Body of pancreas (tissue), 4 donors: Measurements from ENCODE around the gene KIRREL3. TPM values are rescaled to one million over a fixed set of nuclear protein-coding genes. Genes with fewer than 3 reads are reported as not detected.
A peak's percentile ranks its signal among the peaks of the same experiment; 100 is the strongest.

ENCODE experiments used
- ATAC-seq: fragments of 150-250 bp; one replicate; pipeline ENCODE4 v1.9.1; 2016
- DNase-seq, 4 donors: peaks; one replicate each; pipeline ENCODE4 v3.0.0-alpha.2; 2019
- H3K27ac ChIP-seq, 4 donors: fragments of 200-600 bp; sonication (generic); 1 replicate in 3 of 4; 2 replicates in 1 of 4; pipeline versions ENCODE4 v1.5.1 to v1.6.1; 2016 to 2019; ENCODE audit warnings: mild to moderate bottlenecking in 1 of 4, mixed read lengths in 1 of 4, moderate library complexity in 1 of 4
- H3K27me3 ChIP-seq, 2 donors: fragments of 200-600 bp; sonication (generic); one replicate each; pipeline ENCODE4 v1.6.0; 2016; ENCODE audit warnings: mild to moderate bottlenecking in 1 of 2
- H3K36me3 ChIP-seq, 2 donors: fragments of 200-600 bp; sonication (generic); replicated peaks in 1 of 2; 2 replicates each; pipeline ENCODE4 v1.5.1; 2016; ENCODE audit warnings: low read depth in 2 of 2; ENCODE audit not compliant: insufficient read depth in 1 of 2
- H3K4me1 ChIP-seq: fragments of 200-600 bp; sonication (generic); one replicate; pipeline ENCODE4 v1.6.0; 2016
- H3K4me3 ChIP-seq, 2 donors: fragments of 200-600 bp; sonication (generic); 1 replicate in 1 of 2; 2 replicates in 1 of 2; pipeline ENCODE4 v1.5.1; 2016 to 2019
- H3K9me3 ChIP-seq, 3 donors: fragments of 200-600 bp; sonication (generic); 1 replicate in 2 of 3; 2 replicates in 1 of 3; pipeline ENCODE4 v1.5.1; 2016
- CTCF ChIP-seq, 7 experiments: fragments of 450-650 bp in 4 of 7; fragments of 200-600 bp in 3 of 7; sonication (generic) in 3 of 7; IDR thresholded peaks; one replicate each; pipeline ENCODE4 v1.5.1; 2016 to 2019; ENCODE audit warnings: antibody characterized with exemption in 7 of 7
- POLR2A ChIP-seq, 3 donors: fragments of 450-650 bp; IDR thresholded peaks; one replicate each; pipeline ENCODE4 v1.6.1; 2016; ENCODE audit warnings: antibody characterized with exemption in 3 of 3, mild to moderate bottlenecking in 2 of 3
- WGBS, 2 donors: methylation state at CpG; one replicate each; pipeline ENCODE4 v1.1.5; 2017; 5-methylcytosine and 5-hydroxymethylcytosine counted together
- intact Hi-C: fragments of 100-400 bp; cut with DNase I; formaldehyde crosslinking; loops from one replicate; pipeline ENCODE4 v1.15.1; 2023
- total RNA-seq, 2 donors: library from RNA; depleted of rRNA; stranded (reverse); fragments of >200 nt; gene quantifications; one replicate each; pipeline ENCODE4 v1.1.0, GENCODE V29; 2016

KIRREL3 gene
- total RNA-seq, 2 donors from 2014 or later: 0.26 TPM; not detected in 1

GRCh38 chr11:126483621-126484195 is 516.9 kb downstream of the KIRREL3 start:
- H3K9me3 ChIP-seq: no peaks in the 10 kb centered on the region
- TF ChIP-seq CTCF (IDR thresholded peaks at IDR 0.05) (no peak), POLR2A (IDR thresholded peaks at IDR 0.05) (no peak)
- no peak overlapping the region for H3K27ac ChIP-seq
- H3K36me3 ChIP-seq: no peaks in the 10 kb centered on the region
- ATAC-seq (no peak), DNase-seq (no peak)
- H3K4me3 ChIP-seq: no peak overlapping the region
- peaks cover 7% of the 10 kb centered on the region for H3K4me1 ChIP-seq
- intact Hi-C loops: no loop called here
- no peaks in the 10 kb centered on the region for H3K27me3 ChIP-seq
- WGBS, 2 donors: 67 to 69% methylated on average over 3 to 4 of the region's 4 CpGs

GRCh38 chr11:126482586-126483108 is 517.9 kb downstream of the KIRREL3 start:
- Histone ChIP-seq H3K36me3 (no peaks in the 10 kb centered on the region), H3K27ac (no peak overlapping the region), H3K27me3 (no peaks in the 10 kb centered on the region), H3K9me3 (no peaks in the 10 kb centered on the region), H3K4me1 (peaks cover 7% of the 10 kb centered on the region), H3K4me3 (no peak overlapping the region)
- ATAC-seq (no peak), DNase-seq (peak in 1 of 4 donors; percentile 0)
- intact Hi-C loops: no loop called here
- WGBS, 2 donors: 81 to 84% methylated on average over 5 of the region's 5 CpGs
- TF ChIP-seq POLR2A (IDR thresholded peaks at IDR 0.05) (no peak), CTCF (IDR thresholded peaks at IDR 0.05) (no peak)

GRCh38 chr11:126481303-126481680 is 519.3 kb downstream of the KIRREL3 start:
- DNase-seq: no peak
- H3K27me3 ChIP-seq: no peaks in the 10 kb centered on the region
- peaks cover 7% of the 10 kb centered on the region for H3K4me1 ChIP-seq
- H3K4me3 ChIP-seq: no peak overlapping the region
- intact Hi-C loops: no loop called here
- H3K36me3 ChIP-seq: no peaks in the 10 kb centered on the region
- no peak for ATAC-seq
- WGBS, 2 donors: 71 to 72% methylated on average over 5 of the region's 5 CpGs
- no peak overlapping the region for H3K27ac ChIP-seq
- TF ChIP-seq CTCF (IDR thresholded peaks at IDR 0.05) (no peak), POLR2A (IDR thresholded peaks at IDR 0.05) (no peak)
- H3K9me3 ChIP-seq: no peaks in the 10 kb centered on the region

- no peaks in the 10 kb centered on the region for H3K36me3 ChIP-seq
- peak; percentile 90 to 97 (median 94) for TF ChIP-seq CTCF (IDR thresholded peaks at IDR 0.05)
- TF ChIP-seq POLR2A (IDR thresholded peaks at IDR 0.05): peak in 2 of 3 donors; percentile 7 to 10
- intact Hi-C loops: no loop called here
- DNase-seq: peak; percentile 81 to 90 (median 88)
- H3K4me3 ChIP-seq: no peak overlapping the region
- ATAC-seq: peak; percentile 88
- no peaks in the 10 kb centered on the region for H3K27me3 ChIP-seq
- H3K27ac ChIP-seq: peak overlapping the region in 1 of 4 donors; percentile 53
- peaks cover 7% of the 10 kb centered on the region for H3K4me1 ChIP-seq
- WGBS, 2 donors: 12% methylated on average over 11 to 19 of the region's 19 CpGs
- H3K9me3 ChIP-seq: no peaks in the 10 kb centered on the region
These were observed 519.9 kb downstream of the KIRREL3 start for GRCh38 chr11:126480410-126481302.
